NCI-H526 (cell line): Measurements from ENCODE around the gene PRKG1.
"Not testable (repeated sequence)": the region's sequence is repeated elsewhere in the genome, so short reads cannot be mapped to it uniquely, and the experiment has no call there.

Experiments
- DNase-seq, 2 experiments: peaks; one replicate each; lab custom pipeline; 2025; lab: John Stamatoyannopoulos, UW

The PRKG1 gene

DNA sequence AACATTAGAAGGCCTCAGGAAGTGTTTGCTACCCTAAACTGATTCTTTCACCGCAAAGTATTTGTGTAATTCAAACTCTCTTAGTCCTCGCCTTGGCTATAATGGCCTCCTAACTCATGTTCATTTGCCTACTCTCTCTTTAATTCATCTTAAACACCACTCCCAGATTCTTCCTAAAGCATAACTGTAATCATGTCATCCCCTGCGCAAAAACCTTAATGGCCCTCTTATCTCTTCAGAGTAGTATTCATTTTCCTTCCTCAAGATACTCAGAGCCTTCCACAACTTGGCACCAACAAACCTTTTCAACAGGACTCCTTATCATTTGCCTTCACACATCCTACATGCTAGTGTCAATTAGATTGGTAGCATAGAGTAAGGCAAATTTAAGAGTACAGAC, 582.2 kb downstream of the PRKG1 start:
- DNase-seq, result no peak

DNA sequence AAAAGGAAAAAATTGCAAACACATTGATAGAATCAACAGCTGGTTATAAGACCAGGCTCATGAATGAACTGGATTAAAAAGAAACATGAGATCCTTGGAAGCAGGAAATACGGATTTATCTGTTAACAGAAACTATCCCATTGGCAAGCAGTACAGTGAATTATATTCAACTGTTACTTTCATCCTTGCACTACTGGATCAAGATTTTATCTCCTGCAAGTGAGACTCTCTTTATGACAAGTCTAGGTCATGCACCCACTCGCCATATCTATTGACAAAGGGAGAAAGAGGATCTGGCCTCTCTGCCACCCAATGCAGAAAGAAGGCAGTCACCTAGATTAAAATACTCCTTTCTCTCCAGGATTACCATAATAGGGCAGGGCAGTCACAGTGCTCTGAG, 583.7 kb downstream of the PRKG1 start:
- DNase-seq, result no peak

GRCh38 chr10:51659344-51659743, 585.1 kb downstream of the PRKG1 start:
- DNase-seq, result no peak

- DNase-seq, result no peak
Observed at GRCh38 chr10:51663086-51663485, 588.8 kb downstream of the PRKG1 start.

DNA sequence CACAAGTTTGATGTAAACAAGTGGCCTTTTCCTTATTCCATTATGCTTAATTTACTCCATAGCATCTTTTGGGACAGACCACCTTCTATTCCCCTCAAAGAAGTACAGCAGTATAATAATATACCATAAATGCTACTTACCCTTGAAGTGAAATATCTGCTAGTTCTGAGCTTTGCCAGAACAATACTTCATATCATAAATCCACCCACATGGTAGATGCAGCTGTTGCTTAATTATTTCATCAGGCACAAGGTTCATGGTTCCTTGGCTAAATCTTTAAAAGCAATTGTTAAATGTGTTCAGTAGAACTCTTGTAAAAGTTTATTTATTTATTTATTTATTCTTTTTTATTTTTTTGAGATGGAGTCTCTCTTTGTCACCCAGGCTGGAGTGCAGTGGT, 592.2 kb downstream of the PRKG1 start:
- no peak for DNase-seq

DNA sequence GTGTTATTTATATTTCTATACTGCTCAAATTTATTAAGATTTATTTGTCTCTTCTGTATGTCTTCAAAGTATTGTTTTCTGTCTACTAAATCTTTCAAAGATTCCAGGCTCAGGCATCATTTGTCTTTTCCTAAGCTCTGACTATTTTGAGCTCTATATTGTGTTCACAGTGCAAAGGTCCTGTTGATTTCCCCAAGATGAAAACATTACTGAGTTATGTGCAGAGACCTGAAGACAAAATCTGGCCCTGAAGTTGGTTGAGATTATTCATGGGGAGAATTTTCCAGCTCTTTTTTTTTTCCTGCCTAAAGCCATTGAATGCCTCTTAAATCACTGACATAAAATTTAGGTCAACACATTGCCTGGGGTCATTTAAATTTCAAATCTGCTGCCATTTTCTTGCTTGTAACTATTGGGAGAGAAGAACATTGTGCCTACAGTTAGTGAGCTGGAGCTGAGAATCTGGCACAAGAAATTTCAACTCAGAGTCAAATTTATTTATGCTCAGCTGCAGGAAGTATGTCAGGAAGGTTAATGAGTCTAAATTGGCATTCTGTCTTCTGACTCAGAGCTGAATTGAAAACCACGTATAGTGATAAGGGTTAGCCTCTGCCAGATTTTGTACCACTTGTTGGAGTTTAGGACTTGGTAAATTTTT, 593.5 kb downstream of the PRKG1 start:
- DNase-seq, result no peak

DNA sequence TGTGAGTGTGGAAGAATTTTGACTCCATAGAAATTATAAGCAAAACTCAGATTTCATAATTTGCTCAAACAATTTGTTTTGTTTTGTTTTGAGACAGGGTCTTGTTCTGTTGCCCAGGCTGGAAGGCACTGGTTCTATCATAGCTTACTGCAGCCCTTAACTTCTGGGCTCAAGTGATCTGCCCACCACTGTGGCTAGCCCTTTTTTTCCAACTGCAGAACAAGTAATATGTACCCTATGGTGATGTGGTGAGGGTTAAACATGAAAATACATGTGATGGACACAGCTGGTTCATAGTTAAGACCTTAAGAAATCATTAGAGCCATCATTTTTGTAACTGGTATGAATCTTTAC, 594.0 kb downstream of the PRKG1 start:
- no peak for DNase-seq

GRCh38 chr10:51669041-51669440, 594.8 kb downstream of the PRKG1 start:
- no peak for DNase-seq

DNA sequence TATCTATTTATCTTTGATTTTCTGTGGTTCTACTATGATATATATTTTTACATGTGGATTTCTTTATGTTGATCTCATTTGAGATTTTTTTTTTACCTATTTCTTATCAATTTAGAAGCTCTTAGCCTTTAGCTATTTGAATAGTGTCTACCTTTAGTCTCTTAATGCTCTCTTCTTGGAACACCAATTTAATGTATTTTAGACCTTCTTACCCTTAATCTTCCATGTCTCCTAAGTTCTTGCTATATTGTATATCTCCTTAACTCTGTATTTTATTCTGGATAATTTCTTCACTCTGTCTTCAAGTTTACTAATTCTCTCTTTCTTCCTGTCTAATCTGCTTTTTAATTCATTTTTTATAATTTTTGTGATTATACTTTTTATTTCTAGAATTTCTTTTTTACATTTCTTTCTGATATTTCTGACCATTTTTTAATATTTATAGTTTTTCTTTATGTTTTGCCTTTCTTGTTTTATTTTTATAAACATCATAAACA, 597.8 kb downstream of the PRKG1 start:
- no peak for DNase-seq

DNA sequence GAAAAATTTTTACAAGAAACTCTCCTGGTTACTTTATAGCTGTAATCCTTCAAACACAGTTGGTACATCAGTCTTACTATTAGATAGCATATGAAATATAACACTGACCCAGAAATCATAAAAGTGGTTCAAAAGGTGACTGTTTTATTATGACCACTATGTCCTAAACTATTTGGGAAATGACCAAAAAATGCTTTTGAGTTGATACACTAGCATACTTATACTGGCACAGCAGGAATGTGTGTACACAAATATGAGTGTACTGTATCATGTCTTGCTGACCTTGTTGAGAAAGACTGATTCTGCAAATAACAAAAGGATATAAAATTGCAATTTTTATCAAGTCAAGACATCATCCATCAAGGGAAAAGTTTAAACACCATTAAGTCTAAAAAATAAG, 600.8 kb downstream of the PRKG1 start:
- no peak for DNase-seq

- DNase-seq, result no peak
Observed at GRCh38 chr10:51679841-51680240, 605.6 kb downstream of the PRKG1 start.

- no peak for DNase-seq
Observed at GRCh38 chr10:51683031-51683691, 608.9 kb downstream of the PRKG1 start.

- DNase-seq, result no peak
Observed at GRCh38 chr10:51685768-51686167, 611.5 kb downstream of the PRKG1 start.

DNA sequence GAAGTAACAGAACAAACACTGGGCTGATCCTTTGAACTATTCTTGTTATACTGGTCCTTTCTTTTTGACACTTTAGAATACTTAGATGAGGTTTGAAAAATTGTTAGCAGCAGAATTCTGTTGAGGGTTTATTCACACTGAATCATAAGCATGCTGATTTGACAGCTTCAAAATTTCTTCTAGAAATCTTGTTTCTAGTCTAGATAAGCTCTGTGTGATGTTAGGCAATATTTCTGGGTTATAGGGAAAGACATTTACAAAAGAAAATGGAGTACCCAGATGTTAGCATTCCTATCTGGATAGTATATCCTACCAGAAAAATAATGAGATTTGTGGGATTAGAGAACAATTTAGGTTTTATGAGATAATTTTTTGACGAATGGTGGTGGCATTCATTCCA, 613.0 kb downstream of the PRKG1 start:
- DNase-seq, result no peak

DNA sequence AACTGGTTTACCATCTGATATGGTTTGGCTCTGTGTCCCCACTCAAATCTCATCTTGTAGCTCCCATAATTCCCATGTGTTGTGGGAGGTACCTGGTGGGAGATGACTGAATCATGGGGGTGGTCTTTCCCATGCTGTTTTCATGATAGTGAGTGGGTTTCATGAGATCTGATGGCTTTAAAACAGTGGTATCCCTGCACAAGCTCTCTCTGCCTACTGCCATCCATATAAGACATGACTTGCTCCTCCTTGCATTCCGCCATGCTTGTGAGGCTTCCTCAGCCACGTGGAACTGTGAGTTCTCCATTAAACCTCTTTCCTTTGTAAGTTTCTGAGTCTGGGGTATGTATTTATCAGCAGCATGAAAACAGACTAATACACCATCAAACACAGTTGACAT, 614.5 kb downstream of the PRKG1 start:
- not testable (repeated sequence) for DNase-seq

- no peak for DNase-seq
Observed at GRCh38 chr10:51689536-51689935, 615.2 kb downstream of the PRKG1 start.

GRCh38 chr10:51691135-51691534, 616.8 kb downstream of the PRKG1 start:
- no peak for DNase-seq

GRCh38 chr10:51694086-51694768, 619.9 kb downstream of the PRKG1 start:
- DNase-seq, result no peak

DNA sequence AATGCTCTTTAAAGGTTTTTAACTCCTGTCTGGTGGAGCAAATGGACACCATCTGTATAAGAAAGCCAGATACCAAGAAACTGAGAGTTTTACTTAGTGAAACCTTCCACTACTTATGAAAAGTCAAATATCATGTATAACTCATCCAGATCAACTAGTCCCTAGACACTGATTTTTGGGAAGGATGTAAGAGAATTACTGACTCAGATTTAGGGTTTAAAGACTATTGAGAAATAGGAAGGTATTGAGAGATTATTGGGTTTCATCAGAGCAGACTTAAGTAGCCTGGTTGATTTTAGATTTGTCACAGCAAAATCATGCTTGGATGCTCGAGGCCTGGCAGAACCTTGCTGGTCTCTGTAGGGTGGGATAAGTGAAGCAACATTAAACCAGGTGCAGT, 622.0 kb downstream of the PRKG1 start:
- no peak for DNase-seq

DNA sequence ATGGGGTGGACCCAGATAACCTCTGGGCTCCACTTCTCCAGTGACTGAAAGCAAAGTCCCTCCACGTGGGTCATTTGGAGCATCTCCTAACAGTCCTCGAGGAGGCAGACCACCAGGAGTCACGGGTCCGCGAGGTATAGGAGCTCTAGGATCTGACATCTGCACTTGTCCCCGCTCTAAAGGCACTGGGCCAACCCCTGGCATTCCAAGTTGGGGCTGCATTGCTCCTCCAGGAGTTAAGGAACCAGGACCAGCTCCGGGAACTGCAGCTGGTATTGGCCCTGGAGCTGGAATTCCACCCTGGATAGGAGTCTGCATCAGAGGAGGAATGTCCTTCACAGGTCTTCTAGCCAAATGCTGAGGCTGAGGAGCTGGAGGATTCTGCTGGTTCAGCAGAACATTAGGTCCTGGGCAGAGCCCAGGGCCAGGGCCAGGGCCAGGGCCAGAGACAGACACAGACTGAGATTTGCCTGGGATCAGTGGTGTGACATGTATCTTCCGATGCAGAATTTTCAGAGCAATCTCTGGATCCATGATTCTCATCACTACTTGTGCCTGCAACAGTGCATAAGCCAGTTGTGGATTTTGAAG, 624.3 kb downstream of the PRKG1 start:
- DNase-seq, result no peak

- peak in 1 of 2 experiments; percentile 38 for DNase-seq
Observed at GRCh38 chr10:51699145-51699474, 624.8 kb downstream of the PRKG1 start.

- DNase-seq, result peak; percentile 77 to 82
Observed at GRCh38 chr10:51699475-51700227, 625.4 kb downstream of the PRKG1 start, which contains the start of gene CSTF2T. Gene CSTF2T (minus strand): TSS chr10:51699595. CDS start chr10:51699549, 46 bp downstream.
